ENCODE measurements around the gene WDPCP. TPM values are rescaled to one million over a fixed set of nuclear protein-coding genes. Genes with fewer than 3 reads are reported as not detected.
"Not testable (repeated sequence)": the region's sequence is repeated elsewhere in the genome, so short reads cannot be mapped to it uniquely, and the experiment has no call there.

The WDPCP gene
- total RNA-seq, 1 donor from 2014 or later = 5.5 TPM

GRCh38 chr2:63124218-63124617 is 464.1 kb downstream of the WDPCP start:
- DNase-seq (ENCODE audit: low read depth) = no peak

- no peak for DNase-seq (ENCODE audit: low read depth)
Observed at GRCh38 chr2:63122921-63123320, 465.4 kb downstream of the WDPCP start.

- DNase-seq (ENCODE audit: low read depth) = no peak
Observed at GRCh38 chr2:63121055-63121834, 467.0 kb downstream of the WDPCP start.

GRCh38 chr2:63118821-63119220 is 469.5 kb downstream of the WDPCP start:
- DNase-seq (ENCODE audit: low read depth) = no peak

- DNase-seq (ENCODE audit: low read depth) = no peak
Observed at GRCh38 chr2:63104482-63104881, 483.8 kb downstream of the WDPCP start.

- DNase-seq (ENCODE audit: low read depth) = no peak
Observed at GRCh38 chr2:63101954-63102353, 486.3 kb downstream of the WDPCP start.

GRCh38 chr2:63099032-63099431 is 489.2 kb downstream of the WDPCP start:
- DNase-seq (ENCODE audit: low read depth) = no peak

- DNase-seq (ENCODE audit: low read depth) = no peak
Observed at GRCh38 chr2:63096491-63096890, 491.8 kb downstream of the WDPCP start.

GRCh38 chr2:63093502-63093901 is 494.8 kb downstream of the WDPCP start:
- no peak for DNase-seq (ENCODE audit: low read depth)

- no peak for DNase-seq (ENCODE audit: low read depth)
Observed at GRCh38 chr2:63092857-63093256, 495.4 kb downstream of the WDPCP start.

GRCh38 chr2:63092401-63092800 is 495.9 kb downstream of the WDPCP start:
- DNase-seq (ENCODE audit: low read depth) = no peak

- no peak for DNase-seq (ENCODE audit: low read depth)
Observed at GRCh38 chr2:63086687-63087086, 501.6 kb downstream of the WDPCP start.

GRCh38 chr2:63081404-63081803 is 506.9 kb downstream of the WDPCP start:
- no peak for DNase-seq (ENCODE audit: low read depth)

- peak; percentile 15 for DNase-seq (ENCODE audit: low read depth)
Observed at GRCh38 chr2:63078852-63079606, 509.2 kb downstream of the WDPCP start.

GRCh38 chr2:63074399-63074798 is 513.9 kb downstream of the WDPCP start:
- DNase-seq (ENCODE audit: low read depth) = not testable (repeated sequence)

- no peak for DNase-seq (ENCODE audit: low read depth)
Observed at GRCh38 chr2:63073994-63074393, 514.3 kb downstream of the WDPCP start.

GRCh38 chr2:63071664-63072063 is 516.6 kb downstream of the WDPCP start:
- DNase-seq (ENCODE audit: low read depth) = no peak

Other genes starting within 250 kb of the WDPCP start
- gene MDH1, start 486 bp upstream of the WDPCP start, total RNA-seq = 154 and 256 TPM in 2 replicates